HG02943 (cell line): ENCODE data around the gene ANKRD30A.
"Not testable (repeated sequence)": the region's sequence is repeated elsewhere in the genome, so short reads cannot be mapped to it uniquely, and the experiment has no call there.

Experiments used
- ATAC-seq: cut with Tn5 transposase; IDR thresholded peaks from one replicate; pipeline ENCODE4 v1.9.1; 2021; ENCODE audit warnings: mild to moderate bottlenecking, low read depth, moderate library complexity; ENCODE audit not compliant: unreplicated experiment

Gene ANKRD30A

DNA sequence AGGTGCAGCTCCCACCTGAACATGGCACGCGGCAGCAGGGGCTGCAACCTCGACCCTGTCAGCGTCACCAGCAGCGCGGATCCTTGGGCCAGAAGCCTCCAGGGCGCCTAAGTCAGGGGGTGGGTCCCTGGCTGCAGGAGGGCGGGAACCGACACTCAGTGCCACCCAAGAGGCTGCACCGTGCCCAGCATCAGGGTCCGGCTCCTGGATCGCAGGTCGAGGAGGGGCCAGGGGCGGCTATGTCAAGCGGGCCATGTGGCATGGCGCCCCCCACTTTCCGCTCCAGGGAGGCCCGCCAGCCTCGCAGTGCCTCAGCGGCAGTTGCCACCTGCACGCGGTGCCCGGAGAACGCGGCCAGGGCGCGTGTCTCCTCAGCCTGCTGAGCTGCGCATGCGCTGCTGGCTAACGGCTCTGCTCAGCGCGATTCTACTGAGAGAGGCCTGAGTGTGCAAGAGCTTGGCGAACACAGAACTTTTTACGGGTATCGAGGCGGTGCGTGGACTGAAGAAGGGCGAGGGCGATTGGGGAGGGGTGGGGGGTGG lies at the start of gene ANKRD30A:
ANKRD30A (plus strand) TSS at position 408 of the 542 bp plus-strand sequence. CDS start 190 bp downstream, outside the sequence.
- no peak for ATAC-seq

- not testable (repeated sequence) for ATAC-seq
Observed at GRCh38 chr10:37076083-37076482, 49.3 kb upstream of the ANKRD30A start.

GRCh38 chr10:37095792-37096573 lies 29.4 kb upstream of the ANKRD30A start:
- ATAC-seq = no peak

DNA sequence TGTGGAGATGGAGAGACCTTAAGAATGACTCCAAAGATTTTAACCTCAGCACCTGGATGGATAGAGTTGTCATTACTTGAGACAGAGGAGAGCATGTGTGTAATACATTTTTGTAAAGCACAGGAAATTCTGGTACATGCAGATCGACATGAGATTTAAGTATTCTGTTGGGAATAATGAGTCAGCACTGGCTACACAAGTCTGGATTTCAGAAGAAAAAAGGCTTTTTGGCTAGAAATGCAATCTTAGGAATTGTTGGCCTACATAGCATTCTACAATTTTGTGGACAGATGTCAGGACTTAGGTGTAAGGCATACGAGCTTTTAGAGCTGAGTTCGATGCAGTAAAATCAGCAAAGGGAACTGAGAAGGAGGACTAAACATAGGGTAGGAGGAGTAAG lies 24.1 kb upstream of the ANKRD30A start:
- ATAC-seq = no peak

GRCh38 chr10:37109000-37109399 lies 16.4 kb upstream of the ANKRD30A start:
- no peak for ATAC-seq

- ATAC-seq = no peak
Observed at GRCh38 chr10:37124532-37124931, 866 bp upstream of the ANKRD30A start.

- no peak for ATAC-seq
Observed at GRCh38 chr10:37125921-37126320, 523 bp downstream of the ANKRD30A start.

GRCh38 chr10:37146443-37146842 lies 21.0 kb downstream of the ANKRD30A start:
- no peak for ATAC-seq

GRCh38 chr10:37162430-37162829 lies 37.0 kb downstream of the ANKRD30A start:
- not testable (repeated sequence) for ATAC-seq

DNA sequence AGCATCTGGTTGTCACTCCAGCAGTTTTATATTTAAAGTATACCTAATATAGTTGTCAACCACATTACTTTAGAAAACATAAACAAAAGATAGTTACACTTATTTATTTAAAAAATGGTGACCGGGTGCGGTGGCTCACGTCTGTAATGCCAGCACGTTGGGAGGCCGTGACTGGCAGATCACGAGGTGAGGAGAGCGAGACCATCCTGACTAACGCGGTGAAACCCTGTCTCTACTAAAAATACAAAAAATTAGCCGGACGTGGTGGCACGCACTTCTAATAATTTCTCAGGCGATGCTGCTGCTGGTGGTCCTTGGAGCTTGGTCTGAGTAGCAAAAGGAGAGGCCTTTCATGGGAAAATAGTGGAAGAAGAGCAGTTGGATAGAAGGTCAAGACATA lies 46.5 kb downstream of the ANKRD30A start:
- ATAC-seq = not testable (repeated sequence)

DNA sequence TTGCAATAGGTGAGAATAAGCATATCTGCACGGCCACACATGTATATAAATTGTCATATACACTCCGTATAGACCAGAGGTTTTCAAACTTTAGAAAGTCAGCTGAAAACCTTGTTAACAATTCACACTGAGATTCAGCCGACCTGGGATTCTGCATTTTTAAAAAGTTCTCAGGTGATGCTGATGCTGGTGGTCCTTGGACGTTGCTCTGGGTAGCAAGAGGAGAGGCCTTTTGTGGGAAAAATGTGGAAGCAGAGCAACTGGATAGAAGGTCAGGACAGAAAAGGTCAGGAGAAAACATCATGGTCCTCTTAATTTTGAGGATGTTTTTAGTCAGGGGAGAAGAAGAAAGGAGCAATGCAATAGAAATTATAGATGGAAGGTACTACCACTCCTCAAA lies 52.9 kb downstream of the ANKRD30A start:
- not testable (repeated sequence) for ATAC-seq

DNA sequence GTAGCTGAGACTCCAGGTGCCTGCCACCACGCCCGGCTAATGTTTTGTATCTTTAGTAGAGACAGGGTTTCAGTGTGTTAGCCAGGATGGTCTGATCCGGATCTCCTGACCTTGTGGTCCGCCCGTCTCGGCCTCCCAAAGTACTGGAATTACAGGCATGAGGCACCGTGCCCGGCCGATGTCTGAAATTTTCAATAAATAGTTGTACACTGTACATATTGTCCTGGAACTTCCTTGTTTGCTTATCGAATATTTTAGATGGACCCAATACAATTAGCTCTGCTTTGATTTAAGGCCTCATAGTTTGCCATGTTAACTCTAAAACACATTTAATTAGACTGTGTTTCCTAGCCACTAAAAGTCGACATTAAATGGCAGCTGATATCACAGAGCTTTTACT lies 57.3 kb downstream of the ANKRD30A start:
- not testable (repeated sequence) for ATAC-seq

DNA sequence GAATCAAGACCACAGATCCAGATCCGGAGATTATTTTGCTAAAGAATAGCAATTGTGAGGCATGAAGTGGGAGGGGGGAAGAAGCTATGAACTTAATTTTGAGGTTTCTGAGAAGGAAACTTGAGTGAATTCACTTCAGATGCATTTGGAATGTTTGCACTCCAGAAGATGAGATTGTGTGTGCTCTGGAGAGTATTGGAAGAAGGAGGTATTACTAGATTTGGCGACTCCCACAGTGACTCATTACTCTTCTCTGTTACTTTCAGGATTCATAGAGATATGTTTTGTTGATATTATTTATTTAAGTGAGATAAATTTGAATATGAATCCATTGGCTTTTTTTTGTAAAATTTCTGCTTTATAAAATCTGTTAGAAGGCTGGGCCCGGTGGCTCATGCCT lies 80.7 kb downstream of the ANKRD30A start:
- ATAC-seq = no peak

DNA sequence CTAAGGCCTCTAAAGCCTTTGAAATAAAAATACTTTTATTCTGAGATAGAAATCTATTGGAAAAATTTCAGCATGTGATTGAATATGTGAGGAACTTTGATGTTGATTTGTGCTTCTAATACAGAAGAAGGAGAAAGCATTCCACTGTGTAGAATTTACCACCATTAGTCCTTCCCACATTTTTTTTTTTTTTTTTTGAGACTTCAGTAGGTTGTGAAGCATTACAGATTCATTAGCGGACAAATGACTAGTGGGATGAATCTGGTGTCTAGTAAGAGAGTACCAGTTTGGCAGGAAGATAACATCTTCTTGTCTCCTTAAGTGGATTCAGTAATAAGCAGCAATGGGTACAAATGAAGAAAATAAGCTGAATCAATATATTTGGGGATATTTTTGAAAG lies 95.5 kb downstream of the ANKRD30A start:
- ATAC-seq = no peak

GRCh38 chr10:37222046-37222445 lies 96.6 kb downstream of the ANKRD30A start:
- no peak for ATAC-seq

DNA sequence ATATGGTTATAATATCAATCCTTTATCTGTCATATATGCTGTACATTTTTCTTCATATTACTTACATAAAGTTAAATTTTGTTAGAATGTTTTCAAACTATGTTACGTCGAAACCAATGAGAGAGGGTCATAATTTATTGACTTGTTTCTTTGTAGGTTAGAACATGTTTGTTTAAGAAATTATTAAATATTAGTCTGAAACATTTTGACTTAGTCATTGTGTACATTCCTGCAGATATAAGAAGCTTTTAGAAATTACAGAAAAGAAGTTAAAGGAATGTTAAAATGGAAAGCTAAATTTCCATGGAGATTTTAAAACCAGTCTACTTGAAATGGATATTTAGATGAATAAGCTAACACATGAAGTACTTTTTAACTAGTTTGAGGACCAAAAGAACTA lies 99.8 kb downstream of the ANKRD30A start:
- ATAC-seq = no peak

DNA sequence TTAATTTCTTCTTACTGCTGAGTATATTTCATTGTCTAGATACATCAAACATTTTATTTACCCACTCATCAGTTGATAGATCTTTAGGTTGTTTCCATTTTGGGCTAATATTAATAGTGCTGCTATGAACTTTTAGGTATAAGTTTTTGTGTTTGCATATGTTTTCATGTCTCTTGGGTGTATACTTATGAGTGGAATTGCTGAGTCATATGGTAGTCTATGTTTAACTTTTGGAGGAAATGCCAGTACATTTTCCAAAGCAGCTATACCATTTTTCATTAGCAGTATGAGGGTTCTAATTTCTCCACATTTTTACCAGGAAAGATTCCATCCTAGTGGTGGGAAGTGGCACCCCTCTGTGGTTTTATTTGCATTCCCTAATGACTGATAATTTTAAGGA lies 101.1 kb downstream of the ANKRD30A start:
- ATAC-seq = no peak

DNA sequence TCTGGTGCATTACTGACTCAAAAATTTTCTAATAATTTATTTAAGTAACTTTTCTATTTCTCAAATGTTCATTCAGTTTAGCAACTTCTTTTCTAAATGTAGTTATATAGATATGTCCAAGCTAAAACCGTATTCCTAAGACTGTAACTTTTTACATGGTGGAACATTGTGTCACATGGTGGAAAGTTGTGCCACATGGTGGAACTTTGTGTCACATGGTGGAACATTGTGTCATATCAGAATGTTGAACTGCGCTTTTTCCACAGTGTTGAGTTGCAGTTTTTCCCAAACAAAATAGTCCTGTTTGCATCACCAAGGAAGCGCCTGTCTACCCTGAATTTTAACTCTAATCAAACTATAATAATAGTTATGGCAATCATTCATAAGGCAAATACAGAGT lies 109.3 kb downstream of the ANKRD30A start:
- ATAC-seq = no peak

DNA sequence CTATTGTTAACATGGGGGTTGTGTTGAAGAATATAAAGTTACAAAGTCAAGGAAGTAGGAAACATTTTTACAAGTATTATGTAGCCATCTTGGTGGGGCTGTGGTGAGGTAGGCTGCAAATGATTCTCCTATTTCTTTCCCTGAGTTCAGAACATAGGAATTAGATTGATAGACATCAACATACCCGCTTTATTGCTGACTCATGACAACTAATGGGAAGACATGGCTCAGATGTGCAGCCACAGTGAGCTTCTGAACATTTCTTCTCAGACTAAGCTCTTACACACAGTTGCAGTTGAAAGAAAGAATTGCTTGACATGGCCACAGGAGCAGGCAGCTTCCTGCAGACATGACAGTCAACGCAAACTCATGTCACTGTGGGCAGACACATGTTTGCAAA lies 110.7 kb downstream of the ANKRD30A start:
- ATAC-seq = no peak

DNA sequence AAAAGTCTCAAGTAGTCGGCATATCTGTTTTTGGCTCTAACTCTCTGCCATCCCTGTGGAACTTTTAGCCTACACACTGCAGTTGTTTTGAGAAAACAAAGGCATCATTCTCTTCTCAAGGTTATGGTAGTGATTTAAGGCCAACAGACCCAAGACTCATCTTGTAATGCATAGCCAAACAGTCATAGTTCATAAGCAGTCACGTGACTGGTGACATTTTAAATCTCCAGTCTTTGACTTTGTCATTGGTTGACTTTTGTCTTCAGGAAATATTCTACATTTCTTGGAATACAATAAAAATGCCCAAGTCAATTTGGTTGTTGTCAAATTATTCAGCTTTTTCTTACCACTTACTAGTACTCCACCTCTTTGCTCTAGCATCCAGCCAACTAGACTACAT lies 114.8 kb downstream of the ANKRD30A start:
- no peak for ATAC-seq

DNA sequence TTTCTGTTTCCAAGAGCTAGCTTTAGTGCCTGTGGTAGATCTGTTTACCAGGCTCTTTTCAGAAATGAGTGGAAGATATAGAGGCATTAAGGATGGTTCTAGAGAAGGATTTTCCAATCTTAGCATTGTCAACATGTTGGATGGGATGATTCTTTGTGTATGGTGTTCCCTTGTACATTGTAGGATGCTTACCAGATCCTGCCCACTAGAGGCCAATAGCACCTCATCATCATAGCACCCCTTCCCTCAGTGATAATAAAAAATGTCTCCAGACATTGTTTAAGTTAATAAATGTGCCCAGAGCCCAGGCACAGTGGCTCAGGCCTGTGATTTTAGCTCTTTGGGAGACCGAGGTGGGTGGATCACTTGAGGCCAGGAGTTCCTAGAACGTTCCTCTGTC lies 121.2 kb downstream of the ANKRD30A start:
- no peak for ATAC-seq

DNA sequence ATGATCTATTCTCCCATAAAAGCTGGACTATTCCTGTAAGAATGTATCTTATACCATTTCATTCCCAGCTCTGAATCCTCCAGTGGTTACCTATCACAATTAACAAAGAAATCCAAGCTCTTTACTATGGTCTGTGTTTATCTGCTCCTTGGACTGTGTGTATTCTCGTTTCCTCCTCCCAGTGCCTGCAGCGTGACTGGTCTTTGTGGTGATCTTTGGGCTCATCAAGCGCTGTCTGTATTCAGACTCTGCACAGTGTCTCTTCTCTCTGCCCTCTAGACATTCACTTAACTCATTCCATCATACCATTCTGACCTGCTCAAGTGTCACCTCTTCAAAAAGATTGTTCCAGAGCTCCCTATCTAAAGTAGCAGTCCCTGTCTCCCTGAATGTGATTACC lies 130.4 kb downstream of the ANKRD30A start:
- not testable (repeated sequence) for ATAC-seq
